GM18858 (cell line): ENCODE results near the gene HAGHL.

ENCODE experiments used
- ATAC-seq: cut with Tn5 transposase; IDR thresholded peaks from one replicate; pipeline ENCODE4 v1.9.1; 2021; ENCODE audit not compliant: unreplicated experiment

The HAGHL gene

GRCh38 chr16:719815-720446, 7.0 kb upstream of the HAGHL start:
- no peak for ATAC-seq

GRCh38 chr16:720447-720989, 6.4 kb upstream of the HAGHL start:
- ATAC-seq, result peak; percentile 15

- peak; percentile 53 for ATAC-seq
Measured at GRCh38 chr16:720990-721764, 5.7 kb upstream of the HAGHL start, which contains the start of gene ANTKMT. Gene ANTKMT, plus strand, starts transcription at chr16:721146. Its CDS starts 129 bp downstream, at chr16:721275.

GRCh38 chr16:721765-722540, 5.0 kb upstream of the HAGHL start:
- ATAC-seq, result no peak

- ATAC-seq, result no peak
Measured at GRCh38 chr16:722835-723633, 3.9 kb upstream of the HAGHL start.

GRCh38 chr16:723695-724094, 3.2 kb upstream of the HAGHL start:
- no peak for ATAC-seq

GRCh38 chr16:724188-725040, 2.5 kb upstream of the HAGHL start:
- ATAC-seq, result no peak

GRCh38 chr16:725041-725376, 1.9 kb upstream of the HAGHL start:
- no peak for ATAC-seq

GRCh38 chr16:725463-726187, 1.3 kb upstream of the HAGHL start:
- no peak for ATAC-seq

GRCh38 chr16:726188-726437, 793 bp upstream of the HAGHL start:
- ATAC-seq, result no peak

GRCh38 chr16:727291-727977, 528 bp downstream of the HAGHL start:
- no peak for ATAC-seq

GRCh38 chr16:728131-728889, 1.4 kb downstream of the HAGHL start:
- ATAC-seq, result no peak

GRCh38 chr16:728890-729744, 2.2 kb downstream of the HAGHL start:
- ATAC-seq, result no peak

GRCh38 chr16:729768-730665, 3.1 kb downstream of the HAGHL start:
- no peak for ATAC-seq

- ATAC-seq, result no peak
Measured at GRCh38 chr16:730666-731509, 4.0 kb downstream of the HAGHL start.
